HUES48 (cell line): Measurements from ENCODE around the gene MRPS24.
"Not testable (repeated sequence)": the region's sequence is repeated elsewhere in the genome, so short reads cannot be mapped to it uniquely, and the experiment has no call there.

Source experiments
- H3K27ac ChIP-seq: one replicate; pipeline ENCODE4 v1.7.0; 2013; ENCODE audit warnings: low read depth, low read length, inconsistent platforms
- H3K27me3 ChIP-seq: 2 replicates; pipeline ENCODE4 v1.6.1; 2013; ENCODE audit warnings: mild to moderate bottlenecking, low read length; ENCODE audit not compliant: control insufficient read depth, insufficient read depth
- H3K36me3 ChIP-seq: 2 replicates; pipeline ENCODE4 v1.6.1; 2013; ENCODE audit warnings: low read length; ENCODE audit not compliant: control insufficient read depth, insufficient read depth
- H3K4me1 ChIP-seq: 2 replicates; pipeline ENCODE4 v1.6.1; 2013; ENCODE audit warnings: mild to moderate bottlenecking, low read length; ENCODE audit not compliant: control insufficient read depth, insufficient read depth
- H3K4me3 ChIP-seq: 2 replicates; pipeline ENCODE4 v1.5.1; 2013; ENCODE audit warnings: mild to moderate bottlenecking, low read depth, low read length
- H3K9ac ChIP-seq: 2 replicates; pipeline ENCODE4 v1.6.1; 2013; ENCODE audit warnings: mild to moderate bottlenecking, low read depth, low read length, moderate library complexity
- H3K9me3 ChIP-seq: 2 replicates; pipeline ENCODE4 v1.6.1; 2013; ENCODE audit warnings: low read length; ENCODE audit not compliant: control insufficient read depth, insufficient read depth

MRPS24 gene

DNA sequence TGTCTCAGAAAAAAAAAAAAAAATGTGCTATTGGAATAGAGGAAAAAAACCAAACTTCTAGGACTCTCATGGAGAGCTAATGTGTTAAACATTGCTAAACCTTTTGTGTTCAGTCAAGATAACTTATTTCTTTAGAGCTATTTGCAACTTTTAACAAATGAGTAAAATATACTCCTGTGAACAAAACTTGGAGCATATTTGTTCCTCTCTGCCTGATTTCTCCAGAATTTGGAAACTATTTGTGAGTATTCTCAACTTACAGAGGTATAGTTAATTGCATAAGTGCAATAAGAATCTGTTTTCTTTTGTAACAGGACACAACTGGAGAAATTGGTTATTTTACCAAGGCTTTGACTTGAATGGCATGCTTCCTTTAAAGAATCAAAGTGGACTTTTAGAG, 38.4 kb downstream of the MRPS24 start:
- Histone ChIP-seq H3K4me1 (peaks cover 23% of the 10 kb centered on the region), H3K36me3 (peaks cover 11% of the 10 kb centered on the region)
- not testable (repeated sequence) for H3K9me3 ChIP-seq, H3K27ac ChIP-seq, H3K9ac ChIP-seq, H3K27me3 ChIP-seq, H3K4me3 ChIP-seq

DNA sequence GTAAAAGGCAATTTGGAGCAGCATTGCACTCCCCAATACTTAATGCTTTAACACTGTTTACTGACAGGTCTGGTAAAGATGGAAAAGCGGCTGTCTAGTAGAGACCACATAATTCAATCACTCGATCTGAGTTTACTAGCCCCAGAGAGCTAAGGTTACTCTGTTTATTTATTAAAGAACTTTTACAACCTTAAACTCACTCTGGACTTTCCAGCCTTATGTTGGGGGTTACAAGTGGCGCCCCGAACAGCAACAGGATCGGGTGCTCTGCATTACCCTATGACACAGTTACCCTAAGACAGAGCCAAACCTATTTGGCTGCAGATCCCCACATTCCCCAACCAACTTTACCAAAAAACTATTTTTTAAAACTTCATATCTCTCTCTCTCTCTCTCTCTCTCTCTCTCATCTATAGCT, 43.9 kb downstream of the MRPS24 start:
- no peak overlapping the region for H3K4me3 ChIP-seq
- peaks cover 6% of the 10 kb centered on the region; the same call in 1 of the 2 replicates for H3K9me3 ChIP-seq
- H3K27me3 ChIP-seq = no peaks in the 10 kb centered on the region
- peaks cover 23% of the 10 kb centered on the region for H3K4me1 ChIP-seq
- H3K27ac ChIP-seq = no peak overlapping the region
- H3K9ac ChIP-seq = no peak overlapping the region
- no peaks in the 10 kb centered on the region for H3K36me3 ChIP-seq

DNA sequence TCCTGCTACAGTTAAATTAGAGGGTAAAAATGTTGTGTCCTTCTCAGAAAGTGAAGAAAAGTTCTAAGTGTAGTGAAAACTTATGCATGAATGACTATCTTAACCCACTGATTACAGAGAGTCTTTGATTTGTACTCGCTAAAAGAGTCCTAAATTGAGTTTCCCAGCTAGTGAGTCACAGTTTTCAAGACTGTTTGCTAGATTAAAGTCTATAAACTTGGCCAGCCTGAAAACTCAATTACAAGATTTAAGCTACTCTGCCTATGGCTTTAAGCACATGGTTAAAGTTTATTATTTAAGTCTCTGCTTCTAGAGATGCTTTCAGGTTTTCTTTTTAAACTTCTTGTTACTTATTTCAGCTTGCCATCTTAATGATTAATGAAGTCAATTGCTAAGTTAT, 44.4 kb downstream of the MRPS24 start:
- no peak overlapping the region for H3K9ac ChIP-seq
- no peak overlapping the region for H3K27ac ChIP-seq
- no peaks in the 10 kb centered on the region for H3K36me3 ChIP-seq
- peaks cover 23% of the 10 kb centered on the region for H3K4me1 ChIP-seq
- no peaks in the 10 kb centered on the region for H3K27me3 ChIP-seq
- no peak overlapping the region for H3K4me3 ChIP-seq
- H3K9me3 ChIP-seq = peaks cover 5% of the 10 kb centered on the region; the same call in 1 of the 2 replicates

DNA sequence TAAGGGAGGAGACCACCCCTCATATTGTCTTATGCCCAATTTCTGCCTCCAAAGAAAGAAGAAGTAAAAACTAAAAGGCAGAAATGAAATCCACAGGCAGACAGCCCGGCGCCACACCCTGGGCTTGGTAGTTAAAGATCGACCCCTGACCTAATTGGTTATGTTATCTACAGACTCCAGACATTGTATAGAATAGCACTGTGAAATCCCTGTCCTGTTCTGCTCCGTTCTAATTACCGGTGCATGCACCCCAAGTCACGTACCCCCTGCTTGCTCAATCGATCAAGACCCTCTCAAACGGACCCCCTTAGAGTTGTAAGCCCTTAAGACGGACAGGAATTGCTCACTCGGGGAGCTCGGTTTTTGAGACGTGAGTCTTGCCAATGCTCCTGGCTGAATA, 44.8 kb downstream of the MRPS24 start:
- H3K27ac ChIP-seq, H3K4me3 ChIP-seq, H3K9ac ChIP-seq: not testable (repeated sequence)

DNA sequence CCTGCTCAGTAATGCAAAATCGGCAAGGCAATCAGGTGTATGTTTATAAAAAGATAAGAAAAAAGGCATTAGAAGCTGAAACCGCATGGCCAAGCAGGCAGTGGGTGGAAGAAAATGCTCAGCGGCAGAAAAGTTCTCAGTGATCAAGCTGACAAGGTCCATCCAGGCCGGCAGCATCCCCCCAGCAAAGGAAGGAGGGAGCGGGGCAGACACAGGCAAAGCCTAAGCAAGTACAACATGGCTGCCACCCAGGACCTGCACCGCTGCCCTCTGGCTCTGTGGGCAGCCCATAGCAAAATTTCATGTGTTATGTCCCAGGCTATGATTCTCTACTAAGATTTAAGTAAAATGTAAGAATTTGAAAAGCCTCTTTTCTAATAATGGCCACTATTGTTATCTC, 45.4 kb downstream of the MRPS24 start:
- Histone ChIP-seq H3K4me3 (no peak overlapping the region), H3K27me3 (no peaks in the 10 kb centered on the region), H3K4me1 (peaks cover 19% of the 10 kb centered on the region), H3K36me3 (no peaks in the 10 kb centered on the region), H3K9me3 (peaks cover 5% of the 10 kb centered on the region; the same call in 1 of the 2 replicates), H3K27ac (no peak overlapping the region), H3K9ac (no peak overlapping the region)

More for the DNA sequence above, 44.8 kb downstream of the MRPS24 start:
- not testable (repeated sequence) for H3K27me3 ChIP-seq, H3K36me3 ChIP-seq, H3K9me3 ChIP-seq
- H3K4me1 ChIP-seq = peaks cover 23% of the 10 kb centered on the region

DNA sequence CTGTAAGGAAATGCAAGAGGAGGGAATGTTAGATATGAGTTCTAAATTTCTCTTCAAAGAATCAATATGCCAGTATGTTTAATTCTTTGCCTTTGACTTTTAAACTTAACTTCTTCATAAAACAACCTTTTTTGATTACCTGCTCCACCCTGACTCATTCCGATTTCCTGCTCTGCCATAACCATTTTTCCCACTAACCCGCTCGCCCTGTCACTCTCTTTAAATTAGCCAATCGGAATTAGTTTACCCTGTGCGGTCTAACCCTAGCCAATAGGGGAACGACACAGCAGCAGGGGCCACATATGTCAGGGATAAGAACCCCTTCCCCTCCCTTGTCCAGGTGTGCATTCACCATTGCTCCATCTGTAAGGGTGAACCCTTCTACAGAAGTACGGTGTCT, 45.9 kb downstream of the MRPS24 start:
- not testable (repeated sequence) for H3K9me3 ChIP-seq, H3K4me3 ChIP-seq, H3K27ac ChIP-seq, H3K36me3 ChIP-seq, H3K27me3 ChIP-seq, H3K9ac ChIP-seq
- H3K4me1 ChIP-seq = peaks cover 16% of the 10 kb centered on the region
